PC-3 (cell line): ENCODE data around the gene MED12.

Experiments used
- EZH2 ChIP-seq: fragments of 300-600 bp; sonication (generic); IDR thresholded peaks from one replicate; pipeline ENCODE4 v1.6.1; 2017; ENCODE audit warnings: antibody characterized with exemption, mild to moderate bottlenecking, low read length; ENCODE audit not compliant: unreplicated experiment
- TF ChIP-seq, protein P1 (sequence below): fragments of 300-600 bp; sonication (generic); conservative IDR thresholded peaks from 2 replicates; pipeline ENCODE4 v1.5.1; 2017; ENCODE audit warnings: antibody characterized with exemption, low read depth, mild to moderate bottlenecking, low read length

DNA sequence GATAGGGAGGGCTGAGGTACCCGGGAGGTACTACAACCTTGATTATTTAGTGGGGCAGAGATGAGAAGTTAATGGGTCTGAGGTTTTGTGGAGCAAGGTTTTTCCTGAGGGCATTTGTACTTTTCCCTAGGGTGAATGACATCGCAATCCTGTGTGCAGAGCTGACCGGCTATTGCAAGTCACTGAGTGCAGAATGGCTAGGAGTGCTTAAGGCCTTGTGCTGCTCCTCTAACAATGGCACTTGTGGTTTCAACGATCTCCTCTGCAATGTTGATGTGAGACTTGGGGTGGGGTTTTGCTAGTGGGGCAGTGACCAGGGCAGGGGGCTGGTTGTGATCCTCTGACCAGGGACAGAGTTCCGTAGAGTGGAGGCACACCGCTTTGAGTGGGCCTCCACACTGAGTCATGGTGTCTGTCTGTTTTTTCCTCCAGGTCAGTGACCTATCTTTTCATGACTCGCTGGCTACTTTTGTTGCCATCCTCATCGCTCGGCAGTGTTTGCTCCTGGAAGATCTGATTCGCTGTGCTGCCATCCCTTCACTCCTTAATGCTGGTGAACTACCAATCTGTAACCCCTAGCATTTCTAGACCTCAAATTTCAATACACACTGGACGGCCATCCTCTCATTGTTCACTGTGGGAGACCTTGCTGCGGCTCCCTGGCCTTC, 9.9 kb downstream of the MED12 start:
- TF ChIP-seq, protein P1, sequence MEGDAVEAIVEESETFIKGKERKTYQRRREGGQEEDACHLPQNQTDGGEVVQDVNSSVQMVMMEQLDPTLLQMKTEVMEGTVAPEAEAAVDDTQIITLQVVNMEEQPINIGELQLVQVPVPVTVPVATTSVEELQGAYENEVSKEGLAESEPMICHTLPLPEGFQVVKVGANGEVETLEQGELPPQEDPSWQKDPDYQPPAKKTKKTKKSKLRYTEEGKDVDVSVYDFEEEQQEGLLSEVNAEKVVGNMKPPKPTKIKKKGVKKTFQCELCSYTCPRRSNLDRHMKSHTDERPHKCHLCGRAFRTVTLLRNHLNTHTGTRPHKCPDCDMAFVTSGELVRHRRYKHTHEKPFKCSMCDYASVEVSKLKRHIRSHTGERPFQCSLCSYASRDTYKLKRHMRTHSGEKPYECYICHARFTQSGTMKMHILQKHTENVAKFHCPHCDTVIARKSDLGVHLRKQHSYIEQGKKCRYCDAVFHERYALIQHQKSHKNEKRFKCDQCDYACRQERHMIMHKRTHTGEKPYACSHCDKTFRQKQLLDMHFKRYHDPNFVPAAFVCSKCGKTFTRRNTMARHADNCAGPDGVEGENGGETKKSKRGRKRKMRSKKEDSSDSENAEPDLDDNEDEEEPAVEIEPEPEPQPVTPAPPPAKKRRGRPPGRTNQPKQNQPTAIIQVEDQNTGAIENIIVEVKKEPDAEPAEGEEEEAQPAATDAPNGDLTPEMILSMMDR: no peak
- TF ChIP-seq EZH2: no peak
